Calu3 (cell line): ENCODE measurements around the gene CCDC13. TPM values are rescaled to one million over a fixed set of nuclear protein-coding genes. Genes with fewer than 3 reads are reported as not detected.

Source experiments
- BruUV-seq: library from RNA; stranded (reverse); fragments of 400-500 nt; replicated peaks from 2 replicates; lab custom pipeline; 2021; lab: Mats Ljungman, UMichigan
- CTCF ChIA-PET: fragments of 300-600 bp; sonication (Branson Sonifier 250); formaldehyde crosslinking; loops from one replicate; lab custom pipeline; 2022; ENCODE audit warnings: antibody characterized with exemption; lab: Charles Lee
- DNase-seq: peaks from one replicate; pipeline ENCODE4 v3.0.0; 2022
- H3K27ac Mint-ChIP-seq: one replicate; pipeline ENCODE4 v1.8.0; 2022; ENCODE audit warnings: mixed read lengths; ENCODE audit not compliant: unreplicated experiment
- H3K27me3 Mint-ChIP-seq: one replicate; pipeline ENCODE4 v1.8.0; 2022; ENCODE audit warnings: mixed read lengths; ENCODE audit not compliant: unreplicated experiment
- H3K36me3 Mint-ChIP-seq: one replicate; pipeline ENCODE4 v1.8.0; 2022; ENCODE audit warnings: mild to moderate bottlenecking, moderate library complexity, mixed read lengths; ENCODE audit not compliant: insufficient read depth, unreplicated experiment
- H3K4me1 Mint-ChIP-seq: one replicate; pipeline ENCODE4 v1.8.0; 2022; ENCODE audit warnings: mild to moderate bottlenecking, low read depth, mixed read lengths; ENCODE audit not compliant: unreplicated experiment
- H3K4me3 Mint-ChIP-seq: one replicate; pipeline ENCODE4 v1.8.0; 2022; ENCODE audit warnings: mild to moderate bottlenecking, low read depth, moderate library complexity, mixed read lengths; ENCODE audit not compliant: unreplicated experiment
- H3K9me3 Mint-ChIP-seq: one replicate; pipeline ENCODE4 v1.8.0; 2022; ENCODE audit warnings: low read depth, mixed read lengths; ENCODE audit not compliant: unreplicated experiment
- CTCF ChIP-seq: fragments of 200-600 bp; IDR thresholded peaks from one replicate; pipeline ENCODE4 v1.8.0; 2022; ENCODE audit warnings: antibody characterized with exemption; ENCODE audit not compliant: unreplicated experiment
- intact Hi-C: fragments of 100-400 bp; cut with micrococcal nuclease; formaldehyde crosslinking; loops from one replicate; pipeline ENCODE4 v1.10.0; 2022; ENCODE audit not compliant: unreplicated experiment
- total RNA-seq: library from RNA; stranded (reverse); gene quantifications from 2 replicates; pipeline ENCODE4 v1.2.3, GENCODE V29; 2022

CCDC13 gene
- total RNA-seq, 1 experiment from 2014 or later: 0.68 TPM

- peak; percentile 36 for DNase-seq
- Mint-ChIP-seq H3K36me3 (no peaks in the 10 kb centered on the region), H3K4me3 (no peak overlapping the region), H3K4me1 (peaks cover 14% of the 10 kb centered on the region), H3K27me3 (no peaks in the 10 kb centered on the region), H3K9me3 (no peaks in the 10 kb centered on the region), H3K27ac (no peak overlapping the region)
- peak; percentile 64 for TF ChIP-seq CTCF
- intact Hi-C loops: loop anchor here (2.0 kb wide), 3 partner anchors 50 to 100 kb away; no protein-coding TSS in a partner anchor
- no TSS peak for BruUV-seq
- CTCF ChIA-PET: interaction anchor here (1.3 to 2.1 kb wide), 2 partner anchors 50 to 100 kb away, joined by 4 to 20 read pairs; no protein-coding TSS in a partner anchor
Measured at GRCh38 chr3:42780892-42781700, 8.0 kb upstream of the CCDC13 start.

DNA sequence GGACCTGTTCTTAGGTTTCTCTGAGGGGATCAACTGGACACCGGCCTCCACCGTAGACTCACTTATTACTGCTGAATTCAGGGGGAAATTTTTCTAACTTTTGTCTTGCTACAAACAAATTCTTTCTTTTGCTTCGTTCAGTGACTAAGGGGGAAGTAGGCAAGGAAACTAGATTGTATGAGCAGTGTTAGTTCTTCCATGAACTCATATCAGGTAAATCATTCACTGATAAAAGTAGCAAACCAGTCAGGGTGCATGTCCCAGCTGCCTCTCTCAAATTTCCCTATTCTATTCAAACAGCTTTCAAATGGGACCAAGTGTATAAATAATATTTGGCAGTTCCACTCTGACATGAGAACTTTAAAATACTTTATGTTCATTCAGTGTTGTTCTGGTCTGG lies 7.3 kb upstream of the CCDC13 start:
- Mint-ChIP-seq H3K27me3 (no peaks in the 10 kb centered on the region), H3K9me3 (no peaks in the 10 kb centered on the region), H3K27ac (no peak overlapping the region), H3K4me1 (peaks cover 14% of the 10 kb centered on the region), H3K36me3 (no peaks in the 10 kb centered on the region), H3K4me3 (no peak overlapping the region)
- CTCF ChIA-PET: interaction anchor here (0.7 to 2.1 kb wide), 7 partner anchors 17 to 517 kb away, joined by 3 to 20 read pairs (median 4); no protein-coding TSS in a partner anchor
- no peak for TF ChIP-seq CTCF
- no peak for DNase-seq
- intact Hi-C loops: loop anchor here (2.0 kb wide), 3 partner anchors 50 to 100 kb away; no protein-coding TSS in a partner anchor
- BruUV-seq: no TSS peak

- H3K36me3 Mint-ChIP-seq: no peaks in the 10 kb centered on the region
- H3K27ac Mint-ChIP-seq: no peak overlapping the region
- CTCF ChIA-PET: interaction anchor here (2.1 kb wide), 1 partner anchor 52 kb away, joined by 20 read pairs; no protein-coding TSS in a partner anchor
- DNase-seq: no peak
- H3K27me3 Mint-ChIP-seq: no peaks in the 10 kb centered on the region
- no peak overlapping the region for H3K4me3 Mint-ChIP-seq
- BruUV-seq: no TSS peak
- H3K4me1 Mint-ChIP-seq: peaks cover 14% of the 10 kb centered on the region
- H3K9me3 Mint-ChIP-seq: no peaks in the 10 kb centered on the region
- intact Hi-C loops: no loop called here
- no peak for TF ChIP-seq CTCF
Measured at GRCh38 chr3:42778644-42779043, 5.6 kb upstream of the CCDC13 start.

DNA sequence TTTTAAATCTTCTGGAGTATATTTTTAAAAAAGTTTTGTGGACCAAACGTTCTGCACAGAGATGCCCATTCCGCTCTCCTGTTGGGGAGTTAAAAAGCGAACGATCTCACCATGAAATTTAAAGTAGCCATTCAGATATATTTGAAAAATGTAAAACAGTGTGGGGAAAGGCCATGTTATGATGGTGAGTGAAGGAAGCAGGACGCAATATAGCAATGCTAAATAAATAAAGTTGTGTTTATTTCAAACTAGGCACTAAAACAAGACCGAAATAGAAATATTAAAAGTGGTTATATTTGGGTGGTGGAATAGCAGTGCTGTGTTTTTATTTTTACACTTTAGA lies 327 bp upstream of the CCDC13 start:
- Mint-ChIP-seq H3K36me3 (peaks cover 8% of the 10 kb centered on the region), H3K27me3 (no peaks in the 10 kb centered on the region), H3K4me1 (peaks cover 5% of the 10 kb centered on the region), H3K9me3 (no peaks in the 10 kb centered on the region), H3K4me3 (peak overlapping the region; percentile 73), H3K27ac (peak overlapping the region; percentile 78)
- no TSS peak for BruUV-seq
- CTCF ChIA-PET: no interaction called here
- TF ChIP-seq CTCF: no peak
- intact Hi-C loops: no loop called here
- no peak for DNase-seq
